GM12878 (cell line): ENCODE measurements around the gene PRG2. TPM values are rescaled to one million over a fixed set of nuclear protein-coding genes. Genes with fewer than 3 reads are reported as not detected.

Experiments used
- ATAC-seq: fragments of 200-7000 bp; cut with Tn5 transposase; 3 replicates; pipeline ENCODE4 v1.9.1; 2020; ENCODE audit warnings: mild to moderate bottlenecking, moderate library complexity
- BruUV-seq: library from RNA; stranded (reverse); fragments of 400-500 nt; replicated peaks from 2 replicates; lab custom pipeline; 2021; lab: Mats Ljungman, UMichigan
- CTCF ChIA-PET: fragments of 300-600 bp; sonication (Branson Sonifier 250); formaldehyde crosslinking; extraction: SDS; loops from one replicate; lab custom pipeline; 2021; ENCODE audit warnings: inconsistent platforms; lab: Yijun Ruan, JAX
- POLR2A ChIA-PET: fragments of 350-600 bp; formaldehyde crosslinking; extraction: SDS; loops from one replicate; lab custom pipeline; 2021; ENCODE audit warnings: inconsistent platforms; lab: Charles Lee
- RAD21 ChIA-PET: fragments of 300-600 bp; sonication (Branson Sonifier 250); formaldehyde crosslinking; loops from one replicate; lab custom pipeline; 2023; ENCODE audit warnings: antibody characterized with exemption; ENCODE audit not compliant: unreplicated experiment; lab: Charles Lee
- SMC1A ChIA-PET: fragments of 300-600 bp; sonication (Branson Sonifier 250); formaldehyde crosslinking; loops from one replicate; lab custom pipeline; 2023; ENCODE audit not compliant: unreplicated experiment, uncharacterized antibody; lab: Charles Lee
- DNase-seq: peaks from one replicate; pipeline ENCODE4 v3.0.0-alpha.2; 2011; ENCODE audit warnings: low read depth, low spot score
- FAIRE-seq: peaks from 3 replicates; lab custom pipeline; 2011; peaks lifted over from hg19 to GRCh38; lab: Jason Lieb, UNC
- H2AFZ ChIP-seq: 2 replicates; pipeline ENCODE4 v1.6.0; 2011; ENCODE audit warnings: low read depth, low read length, control low read depth; ENCODE audit not compliant: control insufficient read depth
- H3K27ac ChIP-seq: 2 replicates; pipeline ENCODE4 v1.5.1; 2011; ENCODE audit warnings: control low read depth; ENCODE audit not compliant: control insufficient read depth, insufficient read depth
- H3K27me3 ChIP-seq, 2 experiments: replicated peaks in 1 of 2; 2 replicates each; pipeline versions ENCODE4 v1.6.0 to v1.6.1; 2011; ENCODE audit warnings: low read length in 1 of 2; ENCODE audit not compliant: control insufficient read depth in 2 of 2, insufficient read depth in 2 of 2
- H3K36me3 ChIP-seq, 2 experiments: 2 replicates each; pipeline ENCODE4 v1.5.1; 2011; ENCODE audit warnings: low read length in 1 of 2; ENCODE audit not compliant: control insufficient read depth in 2 of 2, insufficient read depth in 2 of 2
- H3K4me1 ChIP-seq: 2 replicates; pipeline ENCODE4 v1.6.1; 2011; ENCODE audit warnings: mild to moderate bottlenecking, low read length, moderate library complexity, mixed read lengths; ENCODE audit not compliant: control insufficient read depth, insufficient read depth
- H3K4me2 ChIP-seq: 2 replicates; pipeline ENCODE4 v1.6.0; 2011; ENCODE audit warnings: control low read depth; ENCODE audit not compliant: control insufficient read depth, insufficient read depth
- H3K4me3 ChIP-seq: fragments of 200-600 bp; sonication (generic); 2 replicates; pipeline ENCODE4 v1.5.1; 2016
- H3K79me2 ChIP-seq: 2 replicates; pipeline ENCODE4 v1.6.0; 2011; ENCODE audit warnings: low read length; ENCODE audit not compliant: control insufficient read depth, insufficient read depth
- H3K9ac ChIP-seq: 2 replicates; pipeline ENCODE4 v1.8.0; 2011; ENCODE audit warnings: low read length, control low read depth, mixed read lengths; ENCODE audit not compliant: control insufficient read depth, insufficient read depth
- H3K9me3 ChIP-seq: replicated peaks from 3 replicates; pipeline ENCODE4 v1.5.1; 2011; ENCODE audit warnings: mild to moderate bottlenecking, low read length; ENCODE audit not compliant: control insufficient read depth, insufficient read depth
- H4K20me1 ChIP-seq: 2 replicates; pipeline ENCODE4 v1.6.0; 2011; ENCODE audit not compliant: control insufficient read depth, insufficient read depth
- CHD1 ChIP-seq: IDR thresholded peaks from 2 replicates; pipeline ENCODE4 v1.6.1; 2012; ENCODE audit warnings: low read depth, low read length, improper control_type of control experiment
- DPF2 ChIP-seq: fragments of 450-650 bp; IDR thresholded peaks from 2 replicates; pipeline ENCODE4 v1.6.1; 2017; ENCODE audit warnings: mild to moderate bottlenecking
- E4F1 ChIP-seq: fragments of 450-650 bp; IDR thresholded peaks from 2 replicates; pipeline ENCODE4 v1.6.1; 2018; ENCODE audit warnings: borderline replicate concordance, mild to moderate bottlenecking; ENCODE audit not compliant: partially characterized antibody
- EGR1 ChIP-seq, 2 experiments: IDR thresholded peaks; 1 replicate in 1 of 2; 2 replicates in 1 of 2; pipeline ENCODE4 v1.6.1; 2011 to 2012; ENCODE audit warnings: low read depth in 2 of 2, low read length in 2 of 2, borderline replicate concordance in 1 of 2, mild to moderate bottlenecking in 1 of 2, moderate library complexity in 1 of 2
- EP300 ChIP-seq, 2 experiments: fragments of 150-350 bp in 1 of 2; IDR thresholded peaks; 2 replicates each; pipeline ENCODE4 v1.6.1; 2011 to 2012; ENCODE audit warnings: low read depth in 2 of 2, low read length in 2 of 2, borderline replicate concordance in 1 of 2, improper control_type of control experiment in 1 of 2, inconsistent platforms in 1 of 2; ENCODE audit not compliant: control insufficient read depth in 1 of 2
- HDAC6 ChIP-seq: fragments of 200-600 bp; sonication (generic); IDR thresholded peaks from one replicate; pipeline ENCODE4 v1.8.0; 2017; ENCODE audit warnings: antibody characterized with exemption; ENCODE audit not compliant: unreplicated experiment
- HDGF ChIP-seq: fragments of 450-650 bp; IDR thresholded peaks from 2 replicates; pipeline ENCODE4 v1.6.1; 2016; ENCODE audit warnings: antibody characterized with exemption
- KLF5 ChIP-seq: fragments of 450-650 bp; IDR thresholded peaks from 2 replicates; pipeline ENCODE4 v1.6.1; 2014; ENCODE audit warnings: mild to moderate bottlenecking; ENCODE audit not compliant: partially characterized antibody
- MTA3 ChIP-seq: IDR thresholded peaks from 2 replicates; pipeline ENCODE4 v1.6.1; 2012; ENCODE audit warnings: low read length, inconsistent platforms, borderline replicate concordance
- NBN ChIP-seq: fragments of 450-650 bp; IDR thresholded peaks from 2 replicates; pipeline ENCODE4 v1.6.1; 2016
- POU2F2 ChIP-seq: IDR thresholded peaks from 3 replicates; pipeline ENCODE4 v1.6.1; 2011; ENCODE audit warnings: low read depth, mild to moderate bottlenecking, low read length, borderline replicate concordance
- RCOR1 ChIP-seq: conservative IDR thresholded peaks from 2 replicates; pipeline ENCODE4 v1.6.1; 2012; ENCODE audit warnings: low read depth, low read length, improper control_type of control experiment
- RUNX3 ChIP-seq: IDR thresholded peaks from 2 replicates; pipeline ENCODE4 v1.6.1; 2012; ENCODE audit warnings: low read length, inconsistent platforms
- SIN3A ChIP-seq: IDR thresholded peaks from 2 replicates; pipeline ENCODE4 v1.6.1; 2012; ENCODE audit warnings: low read depth, low read length, improper control_type of control experiment
- SPI1 ChIP-seq: IDR thresholded peaks from 2 replicates; pipeline ENCODE4 v1.6.1; 2011; ENCODE audit warnings: low read depth, mild to moderate bottlenecking, low read length, moderate library complexity, borderline replicate concordance; ENCODE audit not compliant: insufficient read depth
- SREBF1 ChIP-seq: IDR thresholded peaks from 2 replicates; pipeline ENCODE4 v1.6.1; 2012; ENCODE audit warnings: mild to moderate bottlenecking, low read length
- SUZ12 ChIP-seq: fragments of 200-600 bp; sonication (generic); IDR thresholded peaks from one replicate; pipeline ENCODE4 v1.6.1; 2018; ENCODE audit warnings: antibody characterized with exemption, mild to moderate bottlenecking; ENCODE audit not compliant: unreplicated experiment
- WRNIP1 ChIP-seq: IDR thresholded peaks from 2 replicates; pipeline ENCODE4 v1.6.1; 2011; ENCODE audit warnings: low read depth, low read length, improper control_type of control experiment, borderline replicate concordance
- WGBS: methylation state at CpG from one replicate; pipeline ENCODE4 v1.1.6; 2016; ENCODE audit warnings: low lambda C conversion rate; ENCODE audit not compliant: insufficient replicate concordance, insufficient coverage; ENCODE audit errors: missing lambda C conversion rate; 5-methylcytosine and 5-hydroxymethylcytosine counted together
- in situ Hi-C: fragments of 300-500 bp; cut with MboI; formaldehyde crosslinking; loops from 9 replicates; pipeline ENCODE4 v1.14.3; 2018; ENCODE audit warnings: mixed read lengths
- intact Hi-C: fragments of 100-400 bp; cut with micrococcal nuclease; formaldehyde crosslinking; loops from one replicate; pipeline ENCODE4 v1.14.2; 2022; ENCODE audit not compliant: unreplicated experiment
- polyA plus RNA-seq, 11 experiments: library from polyadenylated mRNA; depleted of rRNA in 4 of 11; unstranded in 6 of 11; stranded (reverse) in 5 of 11; fragments of >200 nt; fragmentation: Nextera tagmentation in 4 of 11; fragmentation: Illumina TruSeq in 1 of 11; extraction: Ambion mirVana in 4 of 11; extraction: Trizol in 1 of 11; gene quantifications; 1 replicate in 1 of 11; 2 replicates in 10 of 11; pipeline versions ENCODE4 v1.2.1 to v1.2.3, GENCODE V29; 2011 to 2016; ENCODE audit warnings: inconsistent platforms in 2 of 11, missing spikeins in 2 of 11, low read depth in 1 of 11
- total RNA-seq, 4 experiments: library from RNA; depleted of rRNA in 3 of 4; stranded (reverse); fragments of >200 nt in 3 of 4; fragmentation: Illumina TruSeq in 1 of 4; extraction: Trizol in 1 of 4; gene quantifications; 2 replicates each; pipeline versions ENCODE4 v1.2.1 to v1.2.3, GENCODE V29; 2013 to 2021
- TF ChIP-seq, protein P1 (sequence below): IDR thresholded peaks from 2 replicates; pipeline ENCODE4 v1.6.1; 2012; ENCODE audit warnings: low read length, inconsistent platforms

The PRG2 gene
- total and polyA plus RNA-seq, 10 of the 15 experiments (the other 5 are each of a cell fraction or from before 2014, with no cell fraction given), result 0.10 to 1.7 (median 0.56) TPM; not detected in 2

- peak within 1 kb of the TSS; percentile 97 for H3K27ac ChIP-seq
- ChIA-PET POLR2A (interaction anchor here (0.7 to 3.3 kb wide), 6 partner anchors 11 to 104 kb away, joined by 3 to 22 read pairs (median 7); partner anchors contain the start of genes RTN4RL2 and TNKS1BP1), RAD21 (interaction anchor here (1.0 to 3.3 kb wide), 7 partner anchors 10 to 101 kb away, joined by 3 to 14 read pairs (median 3); no protein-coding TSS in a partner anchor), SMC1A (interaction anchor here (0.7 to 1.5 kb wide), 9 partner anchors 21 to 100 kb away, joined by 3 to 5 read pairs (median 3); no protein-coding TSS in a partner anchor), CTCF (interaction anchor here (0.7 to 3.9 kb wide), 8 partner anchors 29 to 102 kb away, joined by 3 to 15 read pairs (median 6); partner anchors contain the start of gene RTN4RL2)
- peak within 1 kb of the TSS; percentile 99 for H3K4me2 ChIP-seq
- WGBS, result 5% methylated on average over 28 of the region's 39 CpGs
- DNase-seq, result peak; percentile 41
- no peaks in the 10 kb centered on the region for H4K20me1 ChIP-seq
- H3K4me3 ChIP-seq, result peak within 1 kb of the TSS; percentile 88
- no peaks in the 10 kb centered on the region for H3K27me3 ChIP-seq
- peak; percentile 78 for FAIRE-seq
- peak within 1 kb of the TSS; percentile 68 for H2AFZ ChIP-seq
- peaks cover 31% of the 10 kb centered on the region for H3K4me1 ChIP-seq
- ATAC-seq, result peak; percentile 80
- H3K9ac ChIP-seq, result peak within 1 kb of the TSS; percentile 94
- intact Hi-C loops, result loop anchor here (5.0 kb wide), 1 partner anchor 50 kb away; no protein-coding TSS in a partner anchor
- BruUV-seq, result TSS peak; percentile 84
- H3K9me3 ChIP-seq, result no peaks in the 10 kb centered on the region
- in situ Hi-C loops, result no loop called here
- H3K79me2 ChIP-seq, result peaks cover 49% of the 10 kb centered on the region
- peaks cover 8 to 11% of the 10 kb centered on the region in 2 experiments; a peak in 3 of 4 replicates for H3K36me3 ChIP-seq
- TF ChIP-seq WRNIP1, result no peak
- TF ChIP-seq MTA3, result no peak
- TF ChIP-seq SUZ12, result no peak
- peak; percentile 31; the same call in 1 of the 2 replicates for TF ChIP-seq DPF2
- peak; percentile 95 for TF ChIP-seq HDGF
- TF ChIP-seq, protein P1, sequence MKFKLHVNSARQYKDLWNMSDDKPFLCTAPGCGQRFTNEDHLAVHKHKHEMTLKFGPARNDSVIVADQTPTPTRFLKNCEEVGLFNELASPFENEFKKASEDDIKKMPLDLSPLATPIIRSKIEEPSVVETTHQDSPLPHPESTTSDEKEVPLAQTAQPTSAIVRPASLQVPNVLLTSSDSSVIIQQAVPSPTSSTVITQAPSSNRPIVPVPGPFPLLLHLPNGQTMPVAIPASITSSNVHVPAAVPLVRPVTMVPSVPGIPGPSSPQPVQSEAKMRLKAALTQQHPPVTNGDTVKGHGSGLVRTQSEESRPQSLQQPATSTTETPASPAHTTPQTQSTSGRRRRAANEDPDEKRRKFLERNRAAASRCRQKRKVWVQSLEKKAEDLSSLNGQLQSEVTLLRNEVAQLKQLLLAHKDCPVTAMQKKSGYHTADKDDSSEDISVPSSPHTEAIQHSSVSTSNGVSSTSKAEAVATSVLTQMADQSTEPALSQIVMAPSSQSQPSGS, result no peak
- no peak for TF ChIP-seq E4F1
- TF ChIP-seq RUNX3, result no peak
- peak; percentile 59; the same call in 1 of the 2 replicates for TF ChIP-seq CHD1
- peak; percentile 82 for TF ChIP-seq NBN
- TF ChIP-seq KLF5, result no peak
- peak; percentile 47; the same call in 1 of the 2 replicates for TF ChIP-seq SPI1
- peak in 1 of 2 experiments; percentile 74; a peak in 2 of 3 replicates for TF ChIP-seq EGR1 (IDR thresholded peaks at IDR 0.05; ENCODE audit: borderline replicate concordance in 1 of 2, low read depth in 2 of 2, low read length in 2 of 2)
- TF ChIP-seq RCOR1, result no peak
- peak; percentile 77 for TF ChIP-seq HDAC6
- TF ChIP-seq SIN3A, result 0 out of 2 replicates have a peak, but pooled peaks have one; percentile 40
- TF ChIP-seq SREBF1, result peak; percentile 22; the same call in 1 of the 2 replicates
- 0 out of 4 replicates have a peak, but pooled peaks of 1 of the 2 experiments have one; percentile 16 for TF ChIP-seq EP300 (IDR thresholded peaks at IDR 0.05; ENCODE audit: borderline replicate concordance in 1 of 2, control insufficient read depth in 1 of 2, low read depth in 2 of 2, low read length in 2 of 2)
- peak; percentile 63; the same call in 2 of the 3 replicates for TF ChIP-seq POU2F2
These were observed 36.7 kb upstream of the PRG2 start, which contains the start of gene SLC43A3 for GRCh38 chr11:57426929-57427726. Gene SLC43A3, minus strand, starts transcription at chr11:57427121. Its CDS starts 949 bp downstream, at chr11:57426172.
